ENCODE results near the gene CYSLTR2.

The CYSLTR2 gene

DNA sequence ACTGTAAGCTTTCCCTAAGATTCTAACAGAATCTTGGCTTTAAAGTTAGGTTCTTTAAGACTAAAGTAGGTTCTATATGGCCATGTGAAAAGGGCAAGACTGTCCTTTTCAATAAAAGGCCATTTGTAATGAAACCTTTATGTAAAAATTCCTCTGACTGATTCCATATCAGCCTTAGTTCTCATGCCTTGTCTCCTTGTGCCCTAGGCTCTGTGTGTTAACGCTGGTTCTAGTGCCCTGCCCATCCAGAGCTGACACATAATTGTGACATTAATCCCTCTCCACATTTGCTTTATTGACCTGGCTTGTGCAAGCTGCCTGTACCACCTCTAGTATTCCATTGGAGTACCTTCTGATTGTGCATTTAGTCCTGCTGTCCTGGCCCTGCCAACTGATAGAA lies 28.2 kb downstream of the CYSLTR2 start (continued):
- no peak for TF ChIP-seq ZNF677 (tag by site-specific recombination; IDR thresholded peaks at IDR 0.05)
- TF ChIP-seq, protein P1, sequence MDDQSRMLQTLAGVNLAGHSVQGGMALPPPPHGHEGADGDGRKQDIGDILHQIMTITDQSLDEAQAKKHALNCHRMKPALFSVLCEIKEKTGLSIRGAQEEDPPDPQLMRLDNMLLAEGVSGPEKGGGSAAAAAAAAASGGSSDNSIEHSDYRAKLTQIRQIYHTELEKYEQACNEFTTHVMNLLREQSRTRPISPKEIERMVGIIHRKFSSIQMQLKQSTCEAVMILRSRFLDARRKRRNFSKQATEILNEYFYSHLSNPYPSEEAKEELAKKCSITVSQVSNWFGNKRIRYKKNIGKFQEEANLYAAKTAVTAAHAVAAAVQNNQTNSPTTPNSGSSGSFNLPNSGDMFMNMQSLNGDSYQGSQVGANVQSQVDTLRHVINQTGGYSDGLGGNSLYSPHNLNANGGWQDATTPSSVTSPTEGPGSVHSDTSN (CRISPR knock-in tag; IDR thresholded peaks at IDR 0.05), result no peak

DNA sequence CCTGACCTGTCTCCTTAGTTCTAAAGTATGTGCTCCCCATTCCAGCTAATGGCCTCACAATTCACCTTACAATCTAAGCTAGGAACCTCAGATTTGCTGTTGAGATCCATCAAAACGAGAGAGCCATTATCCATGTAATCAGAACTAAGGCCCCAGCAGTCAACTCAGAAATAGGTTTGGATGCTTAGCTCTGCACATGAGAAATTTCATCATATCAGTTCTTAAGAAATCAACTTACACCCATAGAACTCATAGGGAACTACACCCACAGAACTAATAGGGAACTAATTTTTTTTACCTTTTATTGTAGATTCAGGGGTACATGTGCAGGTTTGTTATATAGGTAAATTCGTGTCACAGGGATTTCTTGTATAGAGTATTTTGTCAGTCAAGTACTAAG lies 28.7 kb downstream of the CYSLTR2 start:
- POLR2A ChIA-PET, result no interaction called here
- CTCF ChIA-PET, result no interaction called here
- H3K9me3 ChIP-seq (ENCODE audit: control insufficient read depth, insufficient read depth, low read depth, low read length), result no peaks in the 10 kb centered on the region

DNA sequence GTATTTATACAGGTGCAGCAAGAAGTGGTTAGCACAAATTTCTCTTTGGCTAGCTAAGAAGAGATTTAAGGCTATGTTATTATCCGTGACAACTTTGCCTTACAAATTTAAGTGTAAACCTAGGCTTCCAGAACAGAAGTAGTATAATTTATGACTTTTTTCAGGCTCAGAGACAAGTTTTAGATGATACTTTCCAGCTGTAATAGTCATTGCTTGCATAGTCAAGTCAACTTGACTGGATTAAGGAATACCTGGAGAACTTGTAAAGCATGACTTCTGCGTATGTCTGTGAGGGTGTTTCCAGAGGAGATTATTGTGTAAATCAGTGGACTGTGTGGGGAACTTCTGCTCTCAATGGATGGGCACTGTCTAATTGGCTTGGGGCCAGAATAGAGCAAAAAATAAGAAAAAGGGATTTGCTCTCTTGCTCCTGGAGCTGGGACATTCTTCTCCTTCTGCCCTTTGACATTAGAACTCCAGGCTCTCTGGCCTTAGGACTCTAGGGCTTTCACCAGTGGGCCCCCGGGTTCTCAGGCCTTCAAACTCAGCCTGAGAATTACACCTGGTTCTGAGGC lies 33.0 kb downstream of the CYSLTR2 start:
- POLR2A ChIA-PET, result no interaction called here
- CTCF ChIA-PET, result interaction anchor here (0.7 kb wide), 1 partner anchor 76 kb away, joined by 3 read pairs; no protein-coding TSS in a partner anchor

More for the DNA sequence above, 28.7 kb downstream of the CYSLTR2 start:
- Histone ChIP-seq H3K4me3 (ENCODE audit: low read depth, low read length) (no peak overlapping the region), H3K36me3 (ENCODE audit: control insufficient read depth in 2 of 2, insufficient read depth in 1 of 2, low read length in 2 of 2) (no peaks in the 10 kb centered on the region), H3K27ac (ENCODE audit: extremely low read depth, low read depth, low read length) (no peak overlapping the region), H3K4me1 (ENCODE audit: control insufficient read depth, insufficient read depth, low read length) (no peaks in the 10 kb centered on the region)
- no peak for TF ChIP-seq GLI4 (tag by site-specific recombination; IDR thresholded peaks at IDR 0.05)
- no peak for TF ChIP-seq ZNF623 (tag by site-specific recombination; IDR thresholded peaks at IDR 0.05)
- no peak for TF ChIP-seq ZNF514 (tag by site-specific recombination; IDR thresholded peaks at IDR 0.05)
- no peak for TF ChIP-seq ZBTB20 (tag by site-specific recombination; IDR thresholded peaks at IDR 0.05)
- TF ChIP-seq, protein P2, sequence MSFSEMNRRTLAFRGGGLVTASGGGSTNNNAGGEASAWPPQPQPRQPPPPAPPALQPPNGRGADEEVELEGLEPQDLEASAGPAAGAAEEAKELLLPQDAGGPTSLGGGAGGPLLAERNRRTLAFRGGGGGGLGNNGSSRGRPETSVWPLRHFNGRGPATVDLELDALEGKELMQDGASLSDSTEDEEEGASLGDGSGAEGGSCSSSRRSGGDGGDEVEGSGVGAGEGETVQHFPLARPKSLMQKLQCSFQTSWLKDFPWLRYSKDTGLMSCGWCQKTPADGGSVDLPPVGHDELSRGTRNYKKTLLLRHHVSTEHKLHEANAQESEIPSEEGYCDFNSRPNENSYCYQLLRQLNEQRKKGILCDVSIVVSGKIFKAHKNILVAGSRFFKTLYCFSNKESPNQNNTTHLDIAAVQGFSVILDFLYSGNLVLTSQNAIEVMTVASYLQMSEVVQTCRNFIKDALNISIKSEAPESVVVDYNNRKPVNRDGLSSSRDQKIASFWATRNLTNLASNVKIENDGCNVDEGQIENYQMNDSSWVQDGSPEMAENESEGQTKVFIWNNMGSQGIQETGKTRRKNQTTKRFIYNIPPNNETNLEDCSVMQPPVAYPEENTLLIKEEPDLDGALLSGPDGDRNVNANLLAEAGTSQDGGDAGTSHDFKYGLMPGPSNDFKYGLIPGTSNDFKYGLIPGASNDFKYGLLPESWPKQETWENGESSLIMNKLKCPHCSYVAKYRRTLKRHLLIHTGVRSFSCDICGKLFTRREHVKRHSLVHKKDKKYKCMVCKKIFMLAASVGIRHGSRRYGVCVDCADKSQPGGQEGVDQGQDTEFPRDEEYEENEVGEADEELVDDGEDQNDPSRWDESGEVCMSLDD (tag by site-specific recombination; IDR thresholded peaks at IDR 0.05), result no peak
- TF ChIP-seq, protein P3, sequence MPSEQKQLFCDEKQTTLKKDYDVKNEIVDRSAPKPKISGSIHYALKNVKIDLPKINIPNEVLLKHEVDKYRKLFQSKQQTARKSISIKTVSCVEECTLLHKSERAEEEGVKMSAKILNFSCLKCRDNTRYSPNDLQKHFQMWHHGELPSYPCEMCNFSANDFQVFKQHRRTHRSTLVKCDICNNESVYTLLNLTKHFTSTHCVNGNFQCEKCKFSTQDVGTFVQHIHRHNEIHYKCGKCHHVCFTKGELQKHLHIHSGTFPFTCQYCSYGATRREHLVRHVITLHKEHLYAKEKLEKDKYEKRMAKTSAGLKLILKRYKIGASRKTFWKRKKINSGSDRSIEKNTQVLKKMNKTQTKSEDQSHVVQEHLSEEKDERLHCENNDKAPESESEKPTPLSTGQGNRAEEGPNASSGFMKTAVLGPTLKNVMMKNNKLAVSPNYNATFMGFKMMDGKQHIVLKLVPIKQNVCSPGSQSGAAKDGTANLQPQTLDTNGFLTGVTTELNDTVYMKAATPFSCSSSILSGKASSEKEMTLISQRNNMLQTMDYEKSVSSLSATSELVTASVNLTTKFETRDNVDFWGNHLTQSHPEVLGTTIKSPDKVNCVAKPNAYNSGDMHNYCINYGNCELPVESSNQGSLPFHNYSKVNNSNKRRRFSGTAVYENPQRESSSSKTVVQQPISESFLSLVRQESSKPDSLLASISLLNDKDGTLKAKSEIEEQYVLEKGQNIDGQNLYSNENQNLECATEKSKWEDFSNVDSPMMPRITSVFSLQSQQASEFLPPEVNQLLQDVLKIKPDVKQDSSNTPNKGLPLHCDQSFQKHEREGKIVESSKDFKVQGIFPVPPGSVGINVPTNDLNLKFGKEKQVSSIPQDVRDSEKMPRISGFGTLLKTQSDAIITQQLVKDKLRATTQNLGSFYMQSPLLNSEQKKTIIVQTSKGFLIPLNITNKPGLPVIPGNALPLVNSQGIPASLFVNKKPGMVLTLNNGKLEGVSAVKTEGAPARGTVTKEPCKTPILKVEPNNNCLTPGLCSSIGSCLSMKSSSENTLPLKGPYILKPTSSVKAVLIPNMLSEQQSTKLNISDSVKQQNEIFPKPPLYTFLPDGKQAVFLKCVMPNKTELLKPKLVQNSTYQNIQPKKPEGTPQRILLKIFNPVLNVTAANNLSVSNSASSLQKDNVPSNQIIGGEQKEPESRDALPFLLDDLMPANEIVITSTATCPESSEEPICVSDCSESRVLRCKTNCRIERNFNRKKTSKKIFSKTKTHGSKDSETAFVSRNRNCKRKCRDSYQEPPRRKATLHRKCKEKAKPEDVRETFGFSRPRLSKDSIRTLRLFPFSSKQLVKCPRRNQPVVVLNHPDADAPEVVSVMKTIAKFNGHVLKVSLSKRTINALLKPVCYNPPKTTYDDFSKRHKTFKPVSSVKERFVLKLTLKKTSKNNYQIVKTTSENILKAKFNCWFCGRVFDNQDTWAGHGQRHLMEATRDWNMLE (tag by site-specific recombination; conservative IDR thresholded peaks at IDR 0.05; ENCODE audit: low read depth), result no peak

DNA sequence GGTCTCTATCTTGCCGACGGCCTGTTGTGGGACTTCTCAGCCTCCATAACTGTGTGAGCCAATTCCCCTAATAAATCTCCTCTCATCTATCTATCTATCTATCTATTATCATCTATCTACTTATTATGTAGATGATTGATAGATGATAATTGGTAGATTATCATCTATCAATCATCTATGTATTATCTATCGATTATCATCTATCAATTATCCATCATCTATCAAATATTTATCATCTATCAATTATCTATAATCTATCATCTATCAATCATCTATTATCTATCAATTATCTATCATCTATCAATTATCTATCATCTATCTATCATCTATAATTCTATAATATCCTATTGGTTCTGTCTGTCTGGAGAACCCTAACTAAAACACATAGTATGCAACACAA lies 33.5 kb downstream of the CYSLTR2 start:
- ChIA-PET POLR2A (no interaction called here), CTCF (no interaction called here)
- Histone ChIP-seq H3K4me3 (ENCODE audit: low read depth, low read length) (no peak overlapping the region), H3K27ac (ENCODE audit: extremely low read depth, low read depth, low read length) (no peak overlapping the region), H3K36me3 (ENCODE audit: control insufficient read depth in 2 of 2, insufficient read depth in 1 of 2, low read length in 2 of 2) (no peaks in the 10 kb centered on the region), H3K4me1 (ENCODE audit: control insufficient read depth, insufficient read depth, low read length) (no peaks in the 10 kb centered on the region), H3K9me3 (ENCODE audit: control insufficient read depth, insufficient read depth, low read depth, low read length) (no peaks in the 10 kb centered on the region)
- TF ChIP-seq ZNF266 (tag by site-specific recombination; IDR thresholded peaks at IDR 0.05; ENCODE audit: low read depth) (no peak), ZNF785 (tag by site-specific recombination; IDR thresholded peaks at IDR 0.05) (no peak), HOXD13 (CRISPR knock-in tag; IDR thresholded peaks at IDR 0.05; ENCODE audit: borderline replicate concordance) (no peak), KLF1 (tag by site-specific recombination; IDR thresholded peaks at IDR 0.05) (no peak), ZNF544 (tag by site-specific recombination; IDR thresholded peaks at IDR 0.05) (no peak), ZNF843 (tag by site-specific recombination; IDR thresholded peaks at IDR 0.05) (no peak), ZFP41 (tag by site-specific recombination; IDR thresholded peaks at IDR 0.05; ENCODE audit: borderline replicate concordance) (no peak), ZNF571 (tag by site-specific recombination; IDR thresholded peaks at IDR 0.05) (no peak), IKZF3 (tag by site-specific recombination; IDR thresholded peaks at IDR 0.05) (no peak), ZNF274 (IDR thresholded peaks at IDR 0.05; ENCODE audit: low read length) (no peak), ZNF274 (tag by site-specific recombination; IDR thresholded peaks at IDR 0.05; ENCODE audit: borderline replicate concordance) (no peak), ZBTB48 (tag by site-specific recombination; IDR thresholded peaks at IDR 0.05) (no peak), RBAK (tag by site-specific recombination; IDR thresholded peaks at IDR 0.05) (no peak), ZBTB17 (tag by site-specific recombination; IDR thresholded peaks at IDR 0.05) (no peak)

More for the DNA sequence above, 33.0 kb downstream of the CYSLTR2 start:
- Histone ChIP-seq H3K27ac (ENCODE audit: extremely low read depth, low read depth, low read length) (no peak overlapping the region), H3K4me1 (ENCODE audit: control insufficient read depth, insufficient read depth, low read length) (no peaks in the 10 kb centered on the region), H3K9me3 (ENCODE audit: control insufficient read depth, insufficient read depth, low read depth, low read length) (no peaks in the 10 kb centered on the region), H3K4me3 (ENCODE audit: low read depth, low read length) (no peak overlapping the region), H3K36me3 (ENCODE audit: control insufficient read depth in 2 of 2, insufficient read depth in 1 of 2, low read length in 2 of 2) (no peaks in the 10 kb centered on the region)
- TF ChIP-seq ZNF302 (tag by site-specific recombination; IDR thresholded peaks at IDR 0.05; ENCODE audit: low read depth), result no peak

Data from HEK293 (cell line).